Stimulated activated CD4-positive, alpha-beta T cell treated with anti-CD3 and anti-CD28 coated beads, Interleukin-2, amount 100 ng/mL, for 24 hours (primary cell): Measurements from ENCODE around the gene ZNF708.
"Not testable (repeated sequence)": the region's sequence is repeated elsewhere in the genome, so short reads cannot be mapped to it uniquely, and the experiment has no call there.

Experiments used
- DNase-seq, 2 donors: peaks; one replicate each; pipeline ENCODE4 v3.0.0-alpha.2; 2020

ZNF708 gene

DNA sequence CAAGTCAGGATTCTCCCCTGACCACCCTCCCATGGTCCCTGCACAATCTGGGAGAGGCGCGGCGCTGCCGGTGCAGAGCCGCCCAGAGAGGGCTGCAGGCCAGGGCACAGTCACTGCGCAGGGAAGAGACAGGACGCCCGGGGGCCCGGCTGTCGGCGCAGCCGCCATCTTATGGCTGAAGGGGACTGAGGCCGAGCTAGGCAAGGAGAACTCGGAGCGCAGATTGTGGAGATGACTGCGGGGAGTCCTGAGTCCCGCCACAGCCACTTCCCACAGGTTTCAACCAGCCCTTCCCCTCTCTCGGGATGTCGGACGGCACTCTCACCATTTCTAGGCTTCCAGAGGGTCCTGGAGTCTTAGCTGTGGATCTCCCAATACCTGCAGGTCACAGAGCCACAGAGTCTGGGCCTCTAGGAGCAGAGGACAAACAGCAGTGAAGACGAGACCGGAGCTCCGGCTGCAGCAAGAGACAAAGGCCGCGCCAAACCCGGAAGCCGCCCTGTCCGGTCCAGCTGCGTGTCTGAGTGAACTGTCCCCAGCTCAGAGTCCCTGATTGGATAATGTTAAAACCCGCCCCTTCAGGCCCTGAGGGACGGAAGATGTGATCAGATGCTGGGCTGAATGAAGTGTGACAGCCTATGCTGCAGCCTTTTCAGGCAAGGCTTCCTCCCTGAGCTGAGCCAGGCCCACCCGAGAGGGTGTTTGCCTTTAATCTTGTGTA is at the start of gene ZNF708:
Gene ZNF708 (minus strand): TSS at position 526 of the 721 bp plus-strand sequence. CDS start 198 bp downstream, at position 328.
- peak; percentile 76 to 80 for DNase-seq

DNA sequence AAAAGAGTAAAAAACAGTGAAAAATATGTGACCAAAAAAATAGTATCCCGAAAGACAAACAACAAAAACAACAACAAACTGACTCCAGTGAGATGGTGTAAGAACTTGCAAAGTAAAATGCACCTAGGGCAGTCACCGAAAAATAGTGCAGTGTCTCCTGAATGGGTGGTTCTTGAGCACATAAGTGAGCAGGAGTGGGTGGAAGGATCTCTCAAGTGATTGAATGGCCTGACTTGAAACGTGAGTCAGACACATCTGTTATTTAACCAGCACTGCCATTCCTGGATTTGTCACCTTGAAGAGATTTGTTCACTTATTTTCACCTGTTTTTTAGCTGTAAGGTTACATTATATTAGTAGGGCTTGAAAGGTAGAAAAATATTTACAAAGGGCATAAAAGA is 33.1 kb upstream of the ZNF708 start:
- no peak for DNase-seq

DNA sequence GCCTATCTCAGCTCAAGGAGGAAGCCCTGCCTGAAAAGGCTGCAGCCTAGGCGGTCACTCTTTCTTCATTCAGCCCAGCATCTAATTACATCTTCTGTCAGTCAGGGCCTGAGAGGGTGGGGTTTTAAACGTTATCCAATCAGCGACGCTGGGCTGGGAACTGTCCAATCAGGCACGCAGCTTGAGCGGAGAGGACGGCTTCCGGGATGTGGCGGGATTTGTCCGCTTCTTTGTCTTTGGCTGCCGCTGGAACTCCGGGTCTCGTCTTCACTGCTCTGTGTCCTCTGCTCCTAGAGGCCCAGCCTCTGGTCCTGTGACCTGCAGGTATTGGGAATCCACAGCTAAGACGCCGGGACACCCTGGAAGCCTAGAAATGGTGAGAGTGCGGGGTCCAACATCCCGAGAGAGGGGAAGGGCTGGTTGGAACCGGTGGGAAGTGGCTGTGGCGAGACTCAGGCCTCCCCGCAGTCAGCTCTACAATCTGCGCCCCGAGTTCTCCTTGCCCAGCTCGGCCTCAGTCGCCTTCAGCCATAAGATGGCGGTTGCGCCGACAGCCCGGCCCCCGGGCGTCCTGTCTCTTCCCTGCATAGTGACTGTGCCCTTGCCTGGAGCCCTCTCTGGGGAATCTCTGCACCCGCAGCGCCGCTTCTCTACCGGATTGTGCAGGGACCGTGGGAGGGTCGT is 29.7 kb upstream of the ZNF708 start, which contains the start of gene ZNF738:
Gene ZNF738 (plus strand): TSS at position 233 of the 684 bp plus-strand sequence. CDS start 141 bp downstream, at position 374.
- peak; percentile 81 to 86 for DNase-seq

DNA sequence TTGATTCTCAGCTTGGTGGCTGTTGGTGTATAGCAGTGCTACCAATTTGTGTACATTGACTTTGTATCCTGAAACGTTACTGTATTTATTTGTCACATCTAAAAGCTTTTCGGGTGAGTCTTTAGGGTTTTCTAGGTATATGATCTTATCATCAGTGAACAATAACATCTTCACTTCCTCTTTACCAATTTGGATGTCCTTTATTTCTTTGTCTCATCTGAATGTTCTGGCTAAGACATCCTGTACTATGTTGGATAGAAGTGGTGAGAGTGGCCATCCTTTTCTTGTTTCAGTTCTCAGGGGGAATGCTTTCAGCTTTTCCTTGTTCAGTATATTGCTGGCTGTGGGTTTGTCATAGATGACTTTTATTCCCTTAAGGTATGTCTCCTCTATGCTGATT is 23.6 kb upstream of the ZNF708 start:
- no peak for DNase-seq

DNA sequence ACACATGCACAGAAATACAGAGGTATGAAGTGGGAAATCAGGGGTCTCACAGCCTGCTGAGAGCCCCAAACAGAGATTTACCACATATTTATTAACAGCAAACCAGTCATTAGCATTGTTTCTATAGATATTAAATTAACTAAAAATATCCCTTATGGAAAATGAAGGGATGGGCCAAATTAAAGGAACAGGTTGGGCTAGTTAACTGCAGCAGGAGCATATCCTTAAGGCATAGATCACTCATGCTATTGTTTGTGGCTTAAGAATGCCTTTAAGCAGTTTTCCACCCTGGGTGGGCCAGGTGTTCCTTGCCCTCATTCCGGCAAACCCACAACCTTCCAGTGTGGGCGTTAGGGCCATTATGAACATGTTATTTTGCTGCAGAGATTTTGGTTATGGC is 15.6 kb upstream of the ZNF708 start:
- DNase-seq = not testable (repeated sequence)

DNA sequence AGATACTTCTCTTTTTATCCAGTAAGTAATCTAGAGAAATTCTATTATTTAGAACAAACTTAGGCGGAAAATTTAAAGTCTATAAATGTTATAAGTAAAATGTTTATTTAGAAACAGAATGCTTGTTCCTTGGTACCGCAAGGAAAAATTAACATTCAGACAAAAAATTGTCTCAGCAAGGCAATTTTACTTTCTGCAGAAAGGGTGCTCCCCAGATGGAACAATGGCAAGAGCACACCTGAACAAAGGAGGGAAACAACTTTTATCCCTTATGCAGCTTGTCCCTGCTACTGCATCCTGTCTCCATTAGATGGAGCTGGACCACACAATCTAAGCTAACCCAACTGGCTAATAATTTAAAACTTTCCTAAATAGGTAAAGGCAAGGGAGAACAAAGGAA is 6.5 kb upstream of the ZNF708 start:
- DNase-seq = no peak

DNA sequence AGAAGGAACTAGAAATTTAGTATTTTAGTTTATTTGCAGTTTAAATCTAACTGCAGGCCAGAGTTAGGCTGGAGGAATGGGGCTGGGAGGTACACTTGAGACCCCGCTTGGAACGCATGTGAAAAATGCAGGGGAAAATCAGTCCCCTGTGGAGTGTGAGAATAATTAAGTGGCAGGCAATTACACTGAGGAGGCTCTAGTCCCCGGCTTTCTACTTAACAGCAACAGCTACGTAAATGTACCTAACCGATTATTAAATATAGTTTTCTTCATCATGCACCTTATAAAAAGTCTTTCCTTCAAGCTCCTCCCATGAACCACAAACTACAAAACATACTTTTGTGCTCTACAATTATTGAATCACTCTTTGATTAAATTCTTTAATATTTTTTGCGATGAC is 804 bp downstream of the ZNF708 start:
- DNase-seq = no peak

DNA sequence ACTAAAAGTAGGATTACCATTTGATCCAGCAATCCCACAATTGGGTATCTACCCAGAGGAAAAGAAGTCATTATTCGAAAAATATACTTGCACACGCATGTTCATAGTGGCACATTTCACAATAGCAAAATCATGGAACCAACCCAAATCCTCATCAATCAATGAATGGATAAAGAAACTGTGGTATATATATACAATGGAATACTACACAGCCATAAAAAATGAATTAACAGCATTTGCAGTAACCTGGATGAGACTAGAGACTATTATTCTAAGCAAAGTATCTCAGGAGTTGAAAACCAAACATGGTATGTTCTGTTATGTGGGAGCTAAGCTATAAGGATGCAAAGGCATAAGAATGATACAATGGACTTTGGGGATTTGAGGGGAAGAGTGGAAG is 3.0 kb downstream of the ZNF708 start:
- no peak for DNase-seq

DNA sequence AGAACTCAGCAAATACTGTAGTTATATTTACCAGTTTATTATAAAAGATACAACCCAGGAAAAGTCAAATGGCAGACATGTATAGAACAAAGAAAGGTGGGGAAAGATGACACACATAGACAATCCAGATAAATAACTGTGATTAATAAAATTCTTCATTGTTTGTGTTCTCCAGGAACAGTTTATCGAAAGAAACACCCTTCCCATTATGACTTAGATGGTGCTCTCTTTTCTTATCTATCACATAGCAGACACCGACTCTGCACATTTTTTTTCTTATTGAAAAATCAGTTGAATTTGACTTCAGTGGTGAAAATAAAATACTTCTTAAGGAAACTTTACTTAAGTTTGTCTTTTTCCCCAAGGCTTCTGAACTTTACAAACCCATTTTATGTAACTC is 6.2 kb downstream of the ZNF708 start:
- DNase-seq = no peak

DNA sequence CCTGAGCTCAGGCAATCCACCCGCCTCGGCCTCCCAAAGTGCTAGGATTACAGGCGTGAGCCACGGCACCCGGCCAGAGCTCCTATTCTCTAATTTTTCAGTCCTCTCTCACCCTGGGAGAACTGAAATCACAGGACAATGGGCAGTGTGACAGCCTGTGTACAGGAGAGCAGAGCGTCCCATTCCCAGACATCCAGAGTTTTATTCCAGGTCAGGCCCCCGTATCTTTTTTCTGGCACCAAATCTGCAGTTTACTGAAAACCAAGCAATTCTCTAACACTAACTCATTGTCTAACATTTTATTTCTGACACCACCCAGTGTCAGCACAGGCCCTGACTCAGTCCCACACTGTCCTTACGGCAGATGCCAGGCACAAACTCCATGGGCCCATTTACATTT is 6.7 kb downstream of the ZNF708 start:
- DNase-seq = no peak

DNA sequence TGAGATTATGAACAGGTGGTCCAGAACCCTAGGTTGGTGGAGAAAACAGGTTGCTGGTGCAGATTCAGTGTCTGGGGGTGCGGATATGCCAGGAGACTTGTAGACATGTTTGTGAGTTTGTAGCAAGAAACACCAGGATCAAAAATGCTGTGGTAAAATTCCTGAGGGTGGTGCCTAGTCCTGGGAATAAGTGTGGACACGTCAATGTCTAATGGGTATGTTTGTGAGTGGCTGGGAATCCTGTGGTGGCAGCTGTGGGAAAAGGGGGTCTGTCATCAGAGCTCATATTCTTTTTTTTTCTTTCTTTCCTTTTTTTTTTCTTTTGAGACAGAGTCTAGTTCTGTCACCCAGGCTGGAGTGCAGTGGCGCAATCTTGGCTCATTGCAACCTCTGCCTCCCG is 7.2 kb downstream of the ZNF708 start:
- DNase-seq = no peak

DNA sequence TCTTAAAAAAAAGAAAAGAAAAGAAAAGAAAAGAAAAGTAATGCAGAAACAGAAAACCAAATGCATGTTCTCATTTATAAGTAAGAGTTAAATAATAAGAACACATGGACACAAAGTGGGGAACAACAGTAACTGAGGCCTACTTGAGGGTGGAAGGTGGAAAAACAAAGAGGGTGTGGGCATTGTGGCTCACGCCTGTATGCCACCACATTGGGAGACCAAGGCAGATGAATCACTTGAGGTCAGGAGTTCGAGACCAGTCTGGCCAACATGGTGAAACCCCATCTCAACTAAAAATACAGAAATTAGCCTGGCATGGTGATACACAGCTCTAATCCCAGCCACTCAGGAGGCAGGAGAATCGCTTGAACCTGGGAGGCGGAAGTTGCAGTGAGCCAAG is 8.1 kb downstream of the ZNF708 start:
- DNase-seq = peak in 1 of 2 donors; percentile 4

DNA sequence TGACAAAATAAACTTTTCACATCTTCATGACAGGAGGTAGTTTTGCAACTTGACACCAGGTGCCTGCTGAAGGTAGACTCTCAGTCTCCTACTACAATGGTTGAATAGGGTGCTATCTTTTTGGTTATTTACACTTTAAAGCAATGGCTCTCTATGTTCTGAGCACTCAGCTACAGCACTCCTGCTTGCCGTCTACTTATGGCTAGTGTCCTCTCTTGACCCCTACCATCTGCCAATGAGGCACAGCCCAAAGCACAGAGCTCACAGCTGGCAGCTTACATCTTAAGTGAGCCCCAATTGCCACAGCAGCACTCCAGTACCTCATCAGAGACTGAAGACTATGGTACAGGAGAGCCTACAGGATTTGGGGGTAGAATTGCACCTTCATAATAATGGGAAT is 11.4 kb downstream of the ZNF708 start:
- no peak for DNase-seq

DNA sequence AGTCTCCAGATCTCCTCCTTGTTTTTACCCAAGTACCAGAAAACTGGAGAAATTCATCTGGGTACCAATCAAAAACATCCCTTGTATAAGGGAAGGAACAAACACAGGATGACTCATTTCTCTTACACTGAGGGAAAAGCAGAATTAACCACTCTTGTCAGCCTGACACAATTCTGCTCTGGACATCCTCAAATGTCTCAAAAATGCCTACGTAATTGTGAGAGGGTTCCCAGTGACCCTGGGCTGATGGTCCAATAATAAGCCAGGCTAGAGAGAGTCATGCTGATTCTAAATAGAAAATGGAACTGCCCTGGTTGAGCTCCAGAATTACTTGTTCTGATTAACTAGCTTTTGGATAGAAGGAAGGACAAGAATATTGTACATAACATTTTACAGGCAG is 14.5 kb downstream of the ZNF708 start:
- no peak for DNase-seq

DNA sequence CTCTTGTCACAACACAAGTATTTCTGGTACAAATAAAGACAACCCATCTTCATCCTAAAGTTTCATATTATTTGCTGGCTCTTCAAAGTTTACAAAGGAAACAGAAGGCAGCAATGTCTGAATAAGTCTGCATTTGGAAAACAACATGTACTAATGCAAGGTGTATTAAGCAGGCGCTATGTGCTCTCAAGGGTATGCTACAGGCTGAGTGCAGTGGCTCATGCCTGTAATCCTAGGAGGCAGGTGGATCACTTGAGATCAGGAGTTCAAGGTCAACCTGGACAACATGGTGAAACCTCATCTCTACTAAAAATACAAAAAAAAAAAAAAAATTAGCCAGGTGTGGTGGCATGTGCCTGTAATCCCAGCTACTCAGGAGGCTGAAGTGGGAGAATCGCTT is 16.4 kb downstream of the ZNF708 start:
- not testable (repeated sequence) for DNase-seq

DNA sequence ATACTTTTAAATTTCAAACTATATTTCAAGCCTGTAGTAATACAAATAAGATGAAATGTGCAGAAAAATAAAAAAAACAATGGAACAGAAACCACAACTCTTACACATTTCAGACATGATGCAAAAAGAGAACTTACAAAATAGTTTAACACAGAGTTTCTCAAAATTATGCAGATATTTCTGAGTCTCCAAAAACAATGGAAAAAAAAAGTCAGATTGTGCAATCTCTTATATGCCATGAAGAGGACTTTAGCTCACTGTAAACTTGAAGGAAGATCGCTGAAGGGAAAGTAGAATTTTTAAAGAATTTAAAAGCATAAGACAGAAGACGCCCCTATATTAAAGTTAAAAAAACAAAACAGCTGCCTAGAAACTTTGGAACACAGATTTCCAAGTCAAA is 20.4 kb downstream of the ZNF708 start:
- DNase-seq = no peak

DNA sequence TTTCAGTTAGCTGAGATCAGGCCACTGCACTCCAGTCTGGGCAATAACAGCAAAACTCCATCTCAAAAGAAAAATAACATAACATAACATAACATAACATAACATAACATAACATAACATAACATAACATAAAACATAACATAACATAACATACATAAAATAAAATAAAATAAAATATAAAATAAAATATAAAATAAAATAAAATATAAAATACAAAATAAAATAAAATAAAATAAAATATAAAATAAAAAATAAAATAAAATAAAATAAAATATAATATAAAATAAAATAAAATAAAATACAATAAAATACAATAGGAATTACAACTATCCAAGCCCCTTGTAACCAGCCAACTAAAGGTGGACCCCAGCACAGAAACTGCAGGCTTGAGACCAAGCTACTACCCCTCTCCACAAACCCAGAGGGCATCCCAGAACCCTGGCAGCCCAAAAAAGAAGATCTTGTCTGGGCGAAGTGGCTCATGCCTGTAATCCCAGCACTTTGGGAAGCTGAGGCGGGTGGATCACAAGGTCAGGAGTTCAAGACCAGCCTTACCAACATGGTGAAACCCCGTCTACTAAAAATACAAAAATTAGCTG is 22.2 kb downstream of the ZNF708 start:
- not testable (repeated sequence) for DNase-seq

DNA sequence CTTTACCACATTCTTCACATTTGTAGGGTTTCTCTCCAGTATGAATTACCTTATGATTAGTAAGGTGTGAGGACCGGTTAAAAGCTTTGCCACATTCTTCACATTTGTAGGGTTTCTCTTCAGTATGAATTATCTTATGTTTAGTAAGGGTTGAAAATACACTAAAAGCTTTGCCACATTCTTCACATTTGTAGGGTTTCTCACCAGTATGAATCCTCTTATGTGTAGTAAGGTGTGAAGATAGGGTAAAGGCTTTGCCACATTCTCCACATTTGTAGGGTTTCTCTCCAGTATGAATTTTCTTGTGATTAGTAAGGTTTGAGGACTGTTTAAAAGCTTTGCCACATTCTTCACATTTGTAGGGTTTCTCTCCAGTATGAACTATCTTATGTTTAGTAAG is 35.4 kb downstream of the ZNF708 start:
- DNase-seq = not testable (repeated sequence)

DNA sequence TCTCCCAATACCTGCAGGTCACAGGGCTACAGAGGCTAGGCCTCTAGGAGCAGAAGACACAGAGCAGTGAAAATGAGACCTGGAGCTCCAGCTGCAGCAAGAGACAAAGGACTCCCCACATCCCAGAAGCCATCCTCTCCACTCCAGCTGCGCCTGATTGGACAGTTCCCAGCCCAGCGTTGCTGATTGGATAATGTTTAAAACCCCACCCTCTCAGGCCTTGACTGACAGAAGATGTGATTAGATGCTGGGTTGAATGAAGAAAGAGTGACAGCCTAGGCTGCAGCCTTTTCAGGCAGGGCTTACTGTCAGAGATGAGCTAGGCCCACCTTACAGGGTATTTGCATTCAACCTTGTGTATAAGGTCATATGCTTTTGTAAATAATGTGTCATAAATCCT is 59.4 kb downstream of the ZNF708 start:
- no peak for DNase-seq

DNA sequence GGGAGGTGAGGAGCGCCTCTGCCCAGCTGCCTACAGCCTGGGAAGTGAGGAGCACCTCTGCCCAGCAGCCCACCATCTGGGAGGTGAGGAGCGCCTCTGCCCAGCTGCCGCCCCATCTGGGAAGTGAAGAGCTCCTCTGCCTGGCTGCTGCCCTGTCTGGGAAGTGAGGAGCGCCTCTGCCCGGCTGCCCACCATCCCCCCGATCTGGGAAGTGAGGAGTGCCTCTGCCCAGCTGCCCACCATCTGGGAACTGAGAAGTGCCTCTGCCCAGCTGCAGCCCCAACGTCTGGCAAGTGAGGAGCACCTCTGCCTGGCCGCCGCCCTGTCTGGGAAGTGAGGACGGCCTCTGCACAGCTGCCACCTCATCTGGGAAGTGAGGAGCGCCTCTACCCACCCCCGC is 64.3 kb downstream of the ZNF708 start:
- DNase-seq = no peak

DNA sequence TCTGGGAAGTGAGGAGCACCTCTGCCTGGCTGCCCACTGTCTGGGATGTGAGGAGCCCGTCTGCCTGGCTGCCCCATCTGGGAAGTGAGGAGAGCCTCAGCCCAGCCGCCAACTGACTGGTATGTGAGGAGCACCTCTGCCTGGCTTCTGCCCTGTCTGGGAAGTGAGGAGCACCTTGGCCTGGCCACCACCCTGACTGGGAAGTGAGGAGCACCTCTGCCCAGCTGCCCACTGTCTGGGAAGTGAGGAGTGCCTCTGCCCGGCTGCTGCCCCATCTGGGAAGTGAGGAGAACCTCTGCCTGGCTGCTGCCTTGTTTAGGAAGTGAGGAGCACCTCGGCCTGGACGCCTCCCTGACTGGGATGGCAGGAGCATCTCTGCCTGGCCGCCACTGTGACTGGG is 64.8 kb downstream of the ZNF708 start:
- no peak for DNase-seq

DNA sequence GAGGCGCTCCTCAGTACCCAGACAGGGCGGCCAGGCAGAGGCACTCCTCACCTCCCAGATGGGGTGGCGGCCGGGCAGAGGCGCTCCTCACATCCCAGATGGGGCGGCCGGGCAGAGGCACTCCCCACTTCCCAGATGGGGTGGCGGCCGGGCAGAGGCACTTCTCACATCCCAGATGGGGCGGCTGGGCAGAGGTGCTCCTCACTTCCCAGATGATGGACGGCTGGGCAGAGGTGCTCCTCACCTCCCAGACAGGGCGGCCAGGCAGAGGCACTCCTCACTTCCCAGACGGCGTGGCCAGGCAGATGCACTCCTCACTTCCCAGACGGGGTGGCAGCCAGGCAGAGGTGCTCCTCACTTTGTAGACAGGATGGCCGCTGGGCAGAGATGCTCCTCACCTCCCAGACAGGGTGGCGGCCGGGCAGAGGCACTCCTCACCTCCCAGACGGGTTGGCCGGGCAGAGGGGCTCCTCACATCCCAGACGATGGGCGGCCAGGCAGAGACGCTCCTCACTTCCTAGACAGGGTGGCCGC is 68.3 kb downstream of the ZNF708 start:
- not testable (repeated sequence) for DNase-seq

DNA sequence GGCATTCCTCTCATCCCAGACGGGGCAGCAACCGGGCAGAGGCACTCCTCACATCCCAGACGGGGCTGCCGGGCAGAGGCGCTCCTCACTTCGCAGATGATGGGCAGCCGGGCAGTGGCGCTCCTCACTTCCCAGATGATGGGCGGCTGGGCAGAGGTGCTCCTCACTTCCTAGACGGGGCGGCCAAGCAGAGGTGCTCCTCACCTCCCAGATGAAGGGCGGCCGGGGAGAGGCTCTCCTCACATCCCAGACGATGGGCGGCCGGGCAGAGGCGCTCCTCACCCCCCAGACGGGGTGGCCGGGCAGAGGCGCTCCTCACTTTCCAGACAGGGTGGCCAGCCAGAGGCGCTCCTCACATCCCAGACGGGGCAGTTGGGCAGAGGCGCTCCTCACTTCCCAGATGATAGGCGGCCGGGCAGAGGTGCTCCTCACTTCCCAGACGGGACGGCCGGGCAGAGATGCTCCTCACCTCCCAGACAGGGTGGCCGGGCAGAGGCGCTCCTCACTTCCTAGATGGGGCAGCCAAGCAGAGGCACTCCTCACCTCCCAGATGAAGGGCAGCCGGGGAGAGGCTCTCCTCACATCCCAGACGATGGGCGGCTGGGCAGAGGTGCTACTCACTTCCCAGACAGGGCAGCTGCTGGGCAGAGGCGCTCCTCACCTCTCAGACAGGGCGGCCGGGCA is 68.9 kb downstream of the ZNF708 start:
- no peak for DNase-seq
